Astrocyte of the cerebellum (primary cell): ENCODE measurements around the gene PNRC1.

Experiments used
- DNase-seq: peaks from one replicate; pipeline ENCODE4 v3.0.0-alpha.2; 2011; ENCODE audit warnings: low read depth
- H3K4me3 ChIP-seq: 2 replicates; pipeline ENCODE4 v1.5.1; 2011; ENCODE audit warnings: mild to moderate bottlenecking, low read depth, low read length, moderate library complexity
- in situ Hi-C: cut with HindIII; loops from 2 replicates; pipeline ENCODE4 v1.10.0; 2017; ENCODE audit warnings: low sequenced_read_pairs
- TF ChIP-seq, protein P1 (sequence below): IDR thresholded peaks from 2 replicates; pipeline ENCODE4 v1.5.1; 2012; ENCODE audit warnings: low read length, low read depth, moderate library complexity, mild to moderate bottlenecking; ENCODE audit errors: missing control alignments

Gene PNRC1

GRCh38 chr6:89047473-89047872 lies 33.1 kb upstream of the PNRC1 start:
- in situ Hi-C loops = no loop called here
- H3K4me3 ChIP-seq = no peak overlapping the region
- DNase-seq = no peak
- TF ChIP-seq, protein P1, sequence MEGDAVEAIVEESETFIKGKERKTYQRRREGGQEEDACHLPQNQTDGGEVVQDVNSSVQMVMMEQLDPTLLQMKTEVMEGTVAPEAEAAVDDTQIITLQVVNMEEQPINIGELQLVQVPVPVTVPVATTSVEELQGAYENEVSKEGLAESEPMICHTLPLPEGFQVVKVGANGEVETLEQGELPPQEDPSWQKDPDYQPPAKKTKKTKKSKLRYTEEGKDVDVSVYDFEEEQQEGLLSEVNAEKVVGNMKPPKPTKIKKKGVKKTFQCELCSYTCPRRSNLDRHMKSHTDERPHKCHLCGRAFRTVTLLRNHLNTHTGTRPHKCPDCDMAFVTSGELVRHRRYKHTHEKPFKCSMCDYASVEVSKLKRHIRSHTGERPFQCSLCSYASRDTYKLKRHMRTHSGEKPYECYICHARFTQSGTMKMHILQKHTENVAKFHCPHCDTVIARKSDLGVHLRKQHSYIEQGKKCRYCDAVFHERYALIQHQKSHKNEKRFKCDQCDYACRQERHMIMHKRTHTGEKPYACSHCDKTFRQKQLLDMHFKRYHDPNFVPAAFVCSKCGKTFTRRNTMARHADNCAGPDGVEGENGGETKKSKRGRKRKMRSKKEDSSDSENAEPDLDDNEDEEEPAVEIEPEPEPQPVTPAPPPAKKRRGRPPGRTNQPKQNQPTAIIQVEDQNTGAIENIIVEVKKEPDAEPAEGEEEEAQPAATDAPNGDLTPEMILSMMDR = no peak

GRCh38 chr6:89048288-89048923 lies 32.1 kb upstream of the PNRC1 start:
- DNase-seq = no peak
- TF ChIP-seq, protein P1 = no peak
- no peak overlapping the region for H3K4me3 ChIP-seq
- in situ Hi-C loops = no loop called here

- no peak for DNase-seq
- no peak overlapping the region for H3K4me3 ChIP-seq
- TF ChIP-seq, protein P1 = no peak
- in situ Hi-C loops = no loop called here
These were observed 31.6 kb upstream of the PNRC1 start for GRCh38 chr6:89048985-89049384.

- in situ Hi-C loops = no loop called here
- no peak for DNase-seq
- TF ChIP-seq, protein P1 = no peak
- H3K4me3 ChIP-seq = no peak overlapping the region
These were observed 30.4 kb upstream of the PNRC1 start for GRCh38 chr6:89050155-89050554.

GRCh38 chr6:89050697-89051096 lies 29.9 kb upstream of the PNRC1 start:
- no peak overlapping the region for H3K4me3 ChIP-seq
- in situ Hi-C loops = no loop called here
- TF ChIP-seq, protein P1 = no peak
- no peak for DNase-seq

GRCh38 chr6:89051676-89052075 lies 28.9 kb upstream of the PNRC1 start:
- no peak for DNase-seq
- in situ Hi-C loops = no loop called here
- H3K4me3 ChIP-seq = no peak overlapping the region
- TF ChIP-seq, protein P1 = no peak
